HL-60 (cell line): ENCODE data around the gene NCKIPSD.

ENCODE experiments used
- POLR2AphosphoS5 ChIP-seq: IDR thresholded peaks from 2 replicates; pipeline ENCODE4 v1.6.1; 2012; ENCODE audit warnings: low read depth
- TF ChIP-seq, protein P1 (sequence below): IDR thresholded peaks from one replicate; pipeline ENCODE4 v1.5.1; 2011; ENCODE audit warnings: low read length, control low read depth, inconsistent platforms; ENCODE audit not compliant: insufficient read depth

DNA sequence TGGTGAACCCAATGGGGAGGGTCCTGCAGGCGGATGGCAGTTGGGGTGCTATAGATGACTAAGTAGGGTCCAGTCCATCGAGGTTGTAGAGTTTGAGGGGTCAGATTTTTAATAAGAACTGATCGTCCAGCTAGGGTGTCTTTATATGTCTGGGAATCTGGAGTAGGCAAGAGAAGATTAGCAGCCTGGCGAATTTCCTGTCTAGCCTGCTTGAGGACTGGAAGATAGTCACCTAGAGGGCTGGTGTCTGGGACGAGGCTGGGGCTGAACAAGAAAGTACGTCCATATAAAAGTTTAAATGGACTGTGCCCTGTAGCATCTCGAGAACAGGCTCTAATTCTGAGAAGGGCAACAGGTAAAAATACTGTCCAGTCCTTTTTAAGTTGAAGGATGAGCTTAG is 38.0 kb upstream of the NCKIPSD start:
- TF ChIP-seq POLR2AphosphoS5, result no peak
- TF ChIP-seq, protein P1, sequence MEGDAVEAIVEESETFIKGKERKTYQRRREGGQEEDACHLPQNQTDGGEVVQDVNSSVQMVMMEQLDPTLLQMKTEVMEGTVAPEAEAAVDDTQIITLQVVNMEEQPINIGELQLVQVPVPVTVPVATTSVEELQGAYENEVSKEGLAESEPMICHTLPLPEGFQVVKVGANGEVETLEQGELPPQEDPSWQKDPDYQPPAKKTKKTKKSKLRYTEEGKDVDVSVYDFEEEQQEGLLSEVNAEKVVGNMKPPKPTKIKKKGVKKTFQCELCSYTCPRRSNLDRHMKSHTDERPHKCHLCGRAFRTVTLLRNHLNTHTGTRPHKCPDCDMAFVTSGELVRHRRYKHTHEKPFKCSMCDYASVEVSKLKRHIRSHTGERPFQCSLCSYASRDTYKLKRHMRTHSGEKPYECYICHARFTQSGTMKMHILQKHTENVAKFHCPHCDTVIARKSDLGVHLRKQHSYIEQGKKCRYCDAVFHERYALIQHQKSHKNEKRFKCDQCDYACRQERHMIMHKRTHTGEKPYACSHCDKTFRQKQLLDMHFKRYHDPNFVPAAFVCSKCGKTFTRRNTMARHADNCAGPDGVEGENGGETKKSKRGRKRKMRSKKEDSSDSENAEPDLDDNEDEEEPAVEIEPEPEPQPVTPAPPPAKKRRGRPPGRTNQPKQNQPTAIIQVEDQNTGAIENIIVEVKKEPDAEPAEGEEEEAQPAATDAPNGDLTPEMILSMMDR, result no peak
